Measurements from ENCODE around the gene SEL1L3.

- TF ChIP-seq, protein P1, sequence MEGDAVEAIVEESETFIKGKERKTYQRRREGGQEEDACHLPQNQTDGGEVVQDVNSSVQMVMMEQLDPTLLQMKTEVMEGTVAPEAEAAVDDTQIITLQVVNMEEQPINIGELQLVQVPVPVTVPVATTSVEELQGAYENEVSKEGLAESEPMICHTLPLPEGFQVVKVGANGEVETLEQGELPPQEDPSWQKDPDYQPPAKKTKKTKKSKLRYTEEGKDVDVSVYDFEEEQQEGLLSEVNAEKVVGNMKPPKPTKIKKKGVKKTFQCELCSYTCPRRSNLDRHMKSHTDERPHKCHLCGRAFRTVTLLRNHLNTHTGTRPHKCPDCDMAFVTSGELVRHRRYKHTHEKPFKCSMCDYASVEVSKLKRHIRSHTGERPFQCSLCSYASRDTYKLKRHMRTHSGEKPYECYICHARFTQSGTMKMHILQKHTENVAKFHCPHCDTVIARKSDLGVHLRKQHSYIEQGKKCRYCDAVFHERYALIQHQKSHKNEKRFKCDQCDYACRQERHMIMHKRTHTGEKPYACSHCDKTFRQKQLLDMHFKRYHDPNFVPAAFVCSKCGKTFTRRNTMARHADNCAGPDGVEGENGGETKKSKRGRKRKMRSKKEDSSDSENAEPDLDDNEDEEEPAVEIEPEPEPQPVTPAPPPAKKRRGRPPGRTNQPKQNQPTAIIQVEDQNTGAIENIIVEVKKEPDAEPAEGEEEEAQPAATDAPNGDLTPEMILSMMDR (conservative IDR thresholded peaks at IDR 0.05 in 1 of 2, IDR thresholded peaks at IDR 0.05 in 1 of 2; ENCODE audit: low read depth in 1 of 2, low read length in 2 of 2), result no peak
- TF ChIP-seq EZH2 (IDR thresholded peaks at IDR 0.05; ENCODE audit: low read length, missing control alignments), result no peak
These were observed 133.2 kb downstream of the SEL1L3 start for GRCh38 chr4:25729564-25729963.
